IMR-90 (cell line): ENCODE data around the gene TMEM132A. TPM values are rescaled to one million over a fixed set of nuclear protein-coding genes. Genes with fewer than 3 reads are reported as not detected.

Experiments
- ATAC-seq: fragments of 200-7000 bp; cut with Tn5 transposase; 2 replicates; pipeline ENCODE4 v1.9.1; 2020; ENCODE audit warnings: low read depth, mild to moderate bottlenecking, moderate library complexity
- BruUV-seq: library from RNA; stranded (reverse); fragments of 400-500 nt; replicated peaks from 2 replicates; lab custom pipeline; 2021; lab: Mats Ljungman, UMichigan
- CTCF ChIA-PET: fragments of 300-600 bp; formaldehyde crosslinking; extraction: SDS; loops from one replicate; lab custom pipeline; 2021; ENCODE audit warnings: antibody characterized with exemption; lab: Yijun Ruan, JAX
- POLR2A ChIA-PET: fragments of 300-600 bp; sonication (Branson Sonifier 250); formaldehyde crosslinking; loops from one replicate; lab custom pipeline; 2022; ENCODE audit warnings: antibody characterized with exemption; ENCODE audit not compliant: unreplicated experiment; lab: Charles Lee
- DNase-seq: peaks from one replicate; pipeline ENCODE4 v3.0.0; 2013
- H2AFZ ChIP-seq: replicated peaks from 2 replicates; pipeline ENCODE3; 2013; ENCODE audit warnings: low read length, mild to moderate bottlenecking; ENCODE audit not compliant: poor library complexity
- H2AK5ac ChIP-seq: 2 replicates; pipeline ENCODE4 v1.6.1; 2013; ENCODE audit warnings: low read depth, low read length, inconsistent platforms
- H2AK9ac ChIP-seq: replicated peaks from 2 replicates; pipeline ENCODE3; 2013; ENCODE audit warnings: mild to moderate bottlenecking, low read depth, low read length, moderate library complexity; ENCODE audit not compliant: poor library complexity
- H2BK120ac ChIP-seq: 2 replicates; pipeline ENCODE4 v1.6.1; 2013; ENCODE audit warnings: low read depth, low read length, inconsistent platforms
- H2BK15ac ChIP-seq: 3 replicates; pipeline ENCODE4 v1.6.1; 2013; ENCODE audit warnings: low read depth, low read length, inconsistent platforms
- H2BK20ac ChIP-seq: 2 replicates; pipeline ENCODE4 v1.6.1; 2013; ENCODE audit warnings: low read depth, mild to moderate bottlenecking, inconsistent platforms, low read length, moderate library complexity
- H2BK5ac ChIP-seq: 2 replicates; pipeline ENCODE4 v1.6.1; 2013; ENCODE audit warnings: mild to moderate bottlenecking, low read depth, low read length, inconsistent platforms; ENCODE audit not compliant: poor library complexity, severe bottlenecking
- H3K14ac ChIP-seq: replicated peaks from 2 replicates; pipeline ENCODE4 v1.6.1; 2013; ENCODE audit warnings: low read depth, low read length, inconsistent platforms
- H3K18ac ChIP-seq: 2 replicates; pipeline ENCODE4 v1.6.1; 2013; ENCODE audit warnings: low read depth, low read length, control low read depth
- H3K23ac ChIP-seq: 2 replicates; pipeline ENCODE4 v1.6.1; 2013; ENCODE audit warnings: low read depth, low read length, inconsistent platforms
- H3K27ac ChIP-seq: 2 replicates; pipeline ENCODE4 v1.5.1; 2013; ENCODE audit warnings: mild to moderate bottlenecking, control low read depth, low read length; ENCODE audit not compliant: insufficient read depth
- H3K27me3 ChIP-seq: 2 replicates; pipeline ENCODE4 v1.6.1; 2013; ENCODE audit warnings: low read length; ENCODE audit not compliant: control insufficient read depth, insufficient read depth
- H3K36me3 ChIP-seq: 2 replicates; pipeline ENCODE4 v1.6.1; 2013; ENCODE audit warnings: low read length, mixed read lengths; ENCODE audit not compliant: control insufficient read depth, insufficient read depth
- H3K4ac ChIP-seq: 2 replicates; pipeline ENCODE4 v1.6.1; 2013; ENCODE audit warnings: low read depth, low read length, inconsistent platforms
- H3K4me1 ChIP-seq: 2 replicates; pipeline ENCODE4 v1.6.1; 2013; ENCODE audit warnings: low read length, mixed read lengths; ENCODE audit not compliant: control insufficient read depth, insufficient read depth
- H3K4me2 ChIP-seq: 2 replicates; pipeline ENCODE4 v1.6.1; 2013; ENCODE audit warnings: low read depth, mild to moderate bottlenecking, control low read depth, low read length, moderate library complexity
- H3K4me3 ChIP-seq: 2 replicates; pipeline ENCODE4 v1.5.1; 2013; ENCODE audit warnings: low read depth, mild to moderate bottlenecking, control low read depth, low read length, moderate library complexity; ENCODE audit not compliant: insufficient read depth
- H3K56ac ChIP-seq: 2 replicates; pipeline ENCODE4 v1.6.1; 2013; ENCODE audit warnings: low read length, inconsistent platforms; ENCODE audit not compliant: insufficient read depth; ENCODE audit errors: extremely low read depth
- H3K79me1 ChIP-seq, 2 experiments: 2 replicates each; pipeline ENCODE4 v1.6.1; 2013; ENCODE audit warnings: low read length in 2 of 2, inconsistent platforms in 1 of 2, low read depth in 1 of 2
- H3K9ac ChIP-seq: 2 replicates; pipeline ENCODE4 v1.6.1; 2013; ENCODE audit warnings: low read depth, low read length, control low read depth
- H3K9me1 ChIP-seq: 2 replicates; pipeline ENCODE4 v1.6.1; 2013; ENCODE audit warnings: low read length, inconsistent platforms; ENCODE audit not compliant: insufficient read depth
- H3K9me3 ChIP-seq: 2 replicates; pipeline ENCODE4 v1.6.1; 2013; ENCODE audit warnings: low read length; ENCODE audit not compliant: control insufficient read depth, insufficient read depth
- H4K20me1 ChIP-seq: 2 replicates; pipeline ENCODE4 v1.6.1; 2013; ENCODE audit warnings: low read length, inconsistent platforms; ENCODE audit not compliant: insufficient read depth
- H4K5ac ChIP-seq: 2 replicates; pipeline ENCODE4 v1.6.1; 2013; ENCODE audit warnings: mild to moderate bottlenecking, low read depth, low read length, control low read depth
- H4K8ac ChIP-seq, 2 experiments: 2 replicates each; pipeline ENCODE4 v1.6.1; 2013; ENCODE audit warnings: low read depth in 2 of 2, low read length in 2 of 2, control low read depth in 1 of 2, inconsistent platforms in 1 of 2
- H4K91ac ChIP-seq: 2 replicates; pipeline ENCODE4 v1.6.1; 2013; ENCODE audit warnings: low read depth, low read length, inconsistent platforms; ENCODE audit not compliant: insufficient read depth
- CHD1 ChIP-seq: IDR thresholded peaks from 2 replicates; pipeline ENCODE4 v1.6.1; 2012; ENCODE audit warnings: low read depth, low read length, improper control_type of control experiment
- FOS ChIP-seq: fragments of 150-350 bp; IDR thresholded peaks from 2 replicates; pipeline ENCODE4 v1.6.1; 2016; ENCODE audit warnings: low read depth, low read length
- MAZ ChIP-seq: IDR thresholded peaks from 2 replicates; pipeline ENCODE4 v1.6.1; 2012; ENCODE audit warnings: low read depth, mild to moderate bottlenecking, low read length, improper control_type of control experiment, moderate library complexity, borderline replicate concordance
- WGBS, 2 experiments: methylation state at CpG; one replicate each; pipeline versions ENCODE4 v1.1.5 to v1.1.7; 2013; ENCODE audit warnings: missing lambda C conversion rate in 2 of 2; ENCODE audit not compliant: insufficient read length in 1 of 2; ENCODE audit errors: extremely low coverage in 2 of 2; 5-methylcytosine and 5-hydroxymethylcytosine counted together
- dilution Hi-C: fragments of 300-500 bp; cut with HindIII; formaldehyde crosslinking; loops from one replicate; pipeline ENCODE4 v1.14.3; 2018; ENCODE audit warnings: low sequenced_read_pairs; ENCODE audit not compliant: unreplicated experiment
- in situ Hi-C: fragments of 300-500 bp; cut with MboI; formaldehyde crosslinking; loops from 3 replicates; pipeline ENCODE4 v1.14.3; 2019; ENCODE audit warnings: low sequenced_read_pairs, inconsistent platforms, mixed read lengths
- intact Hi-C: fragments of 100-400 bp; cut with micrococcal nuclease; formaldehyde crosslinking; loops from 2 replicates; pipeline ENCODE4 v1.10.0; 2022
- polyA plus RNA-seq, 3 experiments: library from polyadenylated mRNA; depleted of rRNA; stranded (reverse); fragments of >200 nt; gene quantifications; 2 replicates each; pipeline ENCODE4 v1.2.3, GENCODE V29; 2012; ENCODE audit warnings: low replicate concordance in 1 of 3
- total RNA-seq: library from RNA; depleted of rRNA; stranded (reverse); fragments of >200 nt; gene quantifications from 2 replicates; pipeline ENCODE4 v1.2.3, GENCODE V29; 2012

TMEM132A gene
- total and polyA plus RNA-seq, 2 of the 4 experiments (the other 2 are of a cell fraction), result 7.7 to 64.2 TPM

DNA sequence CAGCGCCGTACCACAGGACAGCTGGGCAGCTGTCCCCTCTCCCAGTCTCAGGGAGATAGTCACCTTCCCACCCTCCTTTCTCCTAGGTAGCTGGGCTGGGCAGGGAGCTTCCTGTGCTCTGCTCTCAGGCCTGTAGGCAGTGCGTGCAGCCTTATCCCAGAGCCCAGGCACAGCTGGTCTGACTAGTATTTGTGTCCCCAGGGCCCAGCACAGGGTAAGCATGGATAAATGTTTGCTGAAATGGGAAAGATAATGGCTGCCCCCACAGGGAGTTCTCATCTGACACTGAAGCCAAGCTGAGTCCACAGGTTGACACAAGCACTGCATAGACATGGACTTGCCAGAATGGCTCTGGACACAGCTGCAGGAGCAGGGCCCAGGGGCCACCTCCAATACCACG is 18.0 kb downstream of the TMEM132A start:
- dilution Hi-C loops, result no loop called here
- CTCF ChIA-PET, result no interaction called here
- no peak overlapping the region for H3K14ac ChIP-seq
- ATAC-seq (no peak), DNase-seq (no peak)
- no TSS peak for BruUV-seq
- in situ Hi-C loops, result no loop called here
- H2BK20ac ChIP-seq, result no peak overlapping the region
- no peaks in the 10 kb centered on the region for H4K20me1 ChIP-seq
- H3K56ac ChIP-seq, result no peak overlapping the region
- H3K36me3 ChIP-seq, result peaks cover 16% of the 10 kb centered on the region
- H4K5ac ChIP-seq, result no peak overlapping the region
- H2BK15ac ChIP-seq, result no peak overlapping the region
- H3K9ac ChIP-seq, result no peak overlapping the region
- no peaks in the 10 kb centered on the region for H3K79me1 ChIP-seq
- H2BK5ac ChIP-seq, result no peak overlapping the region
- H2BK120ac ChIP-seq, result no peak overlapping the region
- H3K27me3 ChIP-seq, result no peaks in the 10 kb centered on the region
- intact Hi-C loops, result no loop called here
- H3K27ac ChIP-seq, result no peak overlapping the region
- H3K4me1 ChIP-seq, result peaks cover 4% of the 10 kb centered on the region; the same call in 1 of the 2 replicates
- POLR2A ChIA-PET, result no interaction called here
- no peak overlapping the region for H4K8ac ChIP-seq
- no peak overlapping the region for H2AK9ac ChIP-seq
- H4K91ac ChIP-seq, result no peak overlapping the region
- H3K4me3 ChIP-seq, result no peak overlapping the region
- no peak overlapping the region for H3K4me2 ChIP-seq
- H3K23ac ChIP-seq, result no peak overlapping the region
- H3K4ac ChIP-seq, result no peak overlapping the region
- no peak overlapping the region for H2AFZ ChIP-seq
- H3K9me1 ChIP-seq, result 0 out of 2 replicates have a peak, but pooled peaks cover 4% of the 10 kb centered on the region
- no peak for TF ChIP-seq CHD1
- TF ChIP-seq MAZ, result no peak
- TF ChIP-seq FOS, result no peak
- WGBS, 2 experiments, result no CpG with 5 or more reads among the region's 4 CpGs
- no peak overlapping the region for H2AK5ac ChIP-seq
- no peaks in the 10 kb centered on the region for H3K9me3 ChIP-seq
- no peak overlapping the region for H3K18ac ChIP-seq
